CD4-positive, alpha-beta T cell treated with Interleukin-6 at 100 ng/mL for 8 hours (primary cell): ENCODE data around the gene ZNF677.
"Not testable (repeated sequence)": the region's sequence is repeated elsewhere in the genome, so short reads cannot be mapped to it uniquely, and the experiment has no call there.

ENCODE experiments used
- DNase-seq: peaks from one replicate; pipeline ENCODE4 v3.0.0-alpha.2; 2020; ENCODE audit warnings: mixed read lengths, low spot score

ZNF677 gene

DNA sequence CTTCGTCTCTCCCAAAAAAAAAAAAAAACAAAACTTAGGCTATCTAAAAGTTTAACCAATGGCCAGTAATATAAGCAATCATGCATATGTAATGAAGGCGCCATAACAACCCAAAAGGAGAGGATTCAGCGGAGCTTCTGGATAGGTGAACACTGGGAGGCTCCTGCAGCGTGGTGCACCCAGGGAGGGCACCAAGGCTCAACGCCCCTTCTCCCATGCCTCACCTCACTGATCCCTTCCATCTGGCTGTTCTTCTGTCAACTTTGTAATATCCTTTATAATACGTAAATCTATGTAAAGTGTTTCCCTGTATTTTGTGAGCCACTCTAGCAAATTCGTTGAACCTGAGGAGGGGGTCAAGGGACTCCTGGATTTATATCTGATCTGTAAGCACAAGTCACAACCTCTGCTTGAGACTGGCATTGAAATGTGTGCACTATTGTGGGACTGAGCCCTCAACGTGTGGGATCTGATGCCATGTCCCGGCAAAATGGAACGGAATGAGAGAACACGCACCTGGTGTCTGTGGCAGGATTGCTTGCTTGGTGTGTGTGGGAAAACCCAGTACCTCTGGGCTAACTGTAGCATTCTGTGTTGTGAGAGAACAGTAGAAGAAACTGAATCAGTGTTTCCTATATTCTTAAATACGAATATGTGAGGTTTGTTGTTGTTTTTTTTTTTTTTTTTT lies 61.0 kb downstream of the ZNF677 start:
- DNase-seq: no peak

DNA sequence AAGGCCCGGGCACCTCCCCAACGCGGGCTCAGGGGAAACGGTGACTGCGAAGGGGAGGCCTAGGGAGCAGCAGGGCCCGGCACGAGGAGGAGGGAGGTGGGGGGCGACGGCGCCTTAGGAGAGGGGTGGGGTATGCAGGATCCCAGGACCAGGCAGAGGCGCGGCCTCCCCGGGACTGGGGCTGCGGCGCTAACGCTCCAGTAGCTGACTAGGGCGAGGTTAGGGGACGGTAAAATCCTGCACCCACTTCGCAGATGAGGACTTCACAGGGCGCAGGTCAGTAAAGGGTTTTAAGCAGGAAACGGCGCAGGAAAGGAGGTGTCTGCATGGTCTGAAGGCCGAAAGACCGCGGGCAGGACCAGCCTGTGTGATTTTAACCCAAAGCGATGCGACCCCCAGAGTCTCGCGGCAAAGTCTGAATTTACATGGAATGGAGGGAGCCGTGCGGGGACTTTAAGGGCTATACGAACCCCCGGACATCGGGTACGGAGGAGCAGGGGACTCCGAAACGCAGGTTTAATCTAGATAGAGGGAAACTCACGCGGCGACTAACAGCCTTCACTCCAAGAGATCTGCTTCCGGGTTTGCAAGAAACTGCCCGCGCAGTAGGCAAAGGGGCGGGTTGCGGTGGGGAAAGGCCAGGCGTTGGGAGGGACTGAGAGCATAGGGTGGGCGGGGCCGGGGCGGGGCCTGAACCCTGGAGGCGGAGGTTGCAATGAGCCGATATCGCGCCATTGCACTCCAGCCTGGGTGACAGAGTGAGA lies 61.7 kb downstream of the ZNF677 start, which contains the start of gene ZNF665:
Gene ZNF665 (minus strand): TSS at position 588 of the 764 bp plus-strand sequence. CDS start 10,460 bp downstream, outside the sequence.
- peak; percentile 86 for DNase-seq

DNA sequence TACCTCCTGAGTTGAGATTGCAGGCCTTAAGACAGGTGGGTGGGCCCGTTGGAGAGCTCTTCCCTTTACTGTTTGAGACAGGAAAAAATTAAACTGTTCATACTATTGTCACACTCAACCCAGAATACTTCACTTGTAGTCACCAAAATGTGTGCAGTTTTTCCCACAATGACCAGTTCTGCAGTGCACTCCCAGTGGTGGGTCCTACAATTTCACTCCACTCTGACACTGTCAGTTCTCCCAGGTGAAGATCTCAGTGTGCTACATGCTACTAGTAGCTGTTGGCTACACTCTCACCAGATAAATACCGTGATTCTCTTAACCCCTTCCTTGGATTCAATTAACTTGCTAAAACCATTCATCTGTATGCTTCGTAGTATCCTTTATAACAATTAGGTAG lies 64.4 kb downstream of the ZNF677 start:
- no peak for DNase-seq

DNA sequence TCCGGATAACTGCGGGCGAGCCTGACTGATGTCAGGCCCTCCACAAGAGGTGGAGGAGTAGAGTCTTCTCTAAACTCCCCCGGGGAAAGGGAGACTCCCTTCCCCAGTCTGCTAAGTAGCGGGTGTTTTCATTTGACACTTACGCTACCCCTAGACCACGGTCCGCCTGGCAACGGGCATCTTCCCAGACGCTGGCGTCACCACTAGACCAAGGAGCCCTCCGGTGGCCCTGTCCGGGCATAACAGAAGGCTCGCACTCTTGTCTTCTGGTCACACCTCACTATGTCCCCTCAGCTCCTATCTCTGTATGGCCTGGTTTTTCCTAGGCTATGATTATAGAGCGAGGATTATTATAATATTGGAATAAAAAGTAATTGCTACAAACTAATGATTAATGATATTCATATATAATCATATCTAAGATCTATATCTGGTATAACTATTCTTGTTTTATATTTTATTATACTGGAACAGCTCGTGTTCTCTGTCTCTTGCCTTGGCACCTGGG lies 64.9 kb downstream of the ZNF677 start:
- not testable (repeated sequence) for DNase-seq
